Endothelial cell of umbilical vein (primary cell): ENCODE data around the gene L3MBTL4. TPM values are rescaled to one million over a fixed set of nuclear protein-coding genes. Genes with fewer than 3 reads are reported as not detected.

Experiments used
- BruUV-seq: library from RNA; stranded (reverse); fragments of 400-500 nt; replicated peaks from 2 replicates; lab custom pipeline; 2021; lab: Mats Ljungman, UMichigan
- CTCF ChIA-PET: fragments of 300-600, 350-600 bp; sonication (Branson Sonifier 250); formaldehyde crosslinking; loops from one replicate; lab custom pipeline; 2021; ENCODE audit warnings: antibody characterized with exemption, inconsistent platforms; lab: Charles Lee
- POLR2A ChIA-PET: fragments of 300-600, 350-600 bp; sonication (Branson Sonifier 250); formaldehyde crosslinking; loops from one replicate; lab custom pipeline; 2021; ENCODE audit warnings: antibody characterized with exemption, inconsistent platforms; lab: Charles Lee
- DNase-seq: peaks from one replicate; pipeline ENCODE4 v3.0.0-alpha.2; 2011; ENCODE audit warnings: low read depth, low spot score
- FAIRE-seq: peaks from 2 replicates; lab custom pipeline; 2011; peaks lifted over from hg19 to GRCh38; lab: Jason Lieb, UNC
- H2AFZ ChIP-seq: 2 replicates; pipeline ENCODE4 v1.6.0; 2012; ENCODE audit warnings: low read depth, low read length, control low read depth, inconsistent platforms
- H3K27ac ChIP-seq: 2 replicates; pipeline ENCODE4 v1.5.1; 2011; ENCODE audit warnings: low read depth, mild to moderate bottlenecking, control low read depth, low read length, moderate library complexity; ENCODE audit not compliant: insufficient read depth
- H3K27me3 ChIP-seq, 2 experiments: 2 replicates each; pipeline versions ENCODE4 v1.6.0 to v1.6.1; 2011; ENCODE audit warnings: low read length in 2 of 2, mixed read lengths in 1 of 2; ENCODE audit not compliant: control insufficient read depth in 2 of 2, insufficient read depth in 2 of 2
- H3K36me3 ChIP-seq, 2 experiments: 2 replicates in 1 of 2; 3 replicates in 1 of 2; pipeline ENCODE4 v1.5.1; 2011; ENCODE audit warnings: low read length in 2 of 2, mild to moderate bottlenecking in 1 of 2, moderate library complexity in 1 of 2; ENCODE audit not compliant: control insufficient read depth in 2 of 2, insufficient read depth in 2 of 2; ENCODE audit errors: extremely low read depth in 1 of 2
- H3K4me1 ChIP-seq: 3 replicates; pipeline ENCODE4 v1.5.1; 2011; ENCODE audit warnings: mild to moderate bottlenecking, low read length; ENCODE audit not compliant: control insufficient read depth, insufficient read depth; ENCODE audit errors: extremely low read depth
- H3K4me2 ChIP-seq: 2 replicates; pipeline ENCODE4 v1.6.1; 2011; ENCODE audit warnings: low read length, control low read depth, mixed read lengths; ENCODE audit not compliant: insufficient read depth
- H3K4me3 ChIP-seq, 3 experiments: fragments of 200-600 bp in 1 of 3; sonication (generic), shearing (Covaris generic) in 1 of 3; replicated peaks in 1 of 3; 2 replicates each; pipeline ENCODE4 v1.5.1; 2011 to 2016; ENCODE audit warnings: control low read depth in 3 of 3, low read length in 3 of 3, mild to moderate bottlenecking in 2 of 3, inconsistent platforms in 1 of 3, low read depth in 1 of 3, moderate library complexity in 1 of 3; ENCODE audit not compliant: insufficient read depth in 1 of 3
- H3K79me2 ChIP-seq: 2 replicates; pipeline ENCODE4 v1.6.0; 2012; ENCODE audit warnings: low read length, inconsistent platforms; ENCODE audit not compliant: control insufficient read depth, insufficient read depth
- H3K9ac ChIP-seq: replicated peaks from 2 replicates; pipeline ENCODE3; 2011; ENCODE audit warnings: low read length, control low read depth; ENCODE audit not compliant: insufficient read depth; ENCODE audit errors: extremely low read depth
- H3K9me1 ChIP-seq: replicated peaks from 3 replicates; pipeline ENCODE4 v1.6.0; 2011; ENCODE audit warnings: mild to moderate bottlenecking, low read length; ENCODE audit not compliant: control insufficient read depth, insufficient read depth; ENCODE audit errors: extremely low read depth
- H3K9me3 ChIP-seq: replicated peaks from 2 replicates; pipeline ENCODE4 v1.5.1; 2012; ENCODE audit warnings: low read length, inconsistent platforms; ENCODE audit not compliant: control insufficient read depth, insufficient read depth
- H4K20me1 ChIP-seq: replicated peaks from 2 replicates; pipeline ENCODE3; 2011; ENCODE audit warnings: mild to moderate bottlenecking, low read length; ENCODE audit not compliant: control insufficient read depth, insufficient read depth; ENCODE audit errors: extremely low read depth
- CTCF ChIP-seq, 2 donors: IDR thresholded peaks; 1 replicate in 1 of 2; 2 replicates in 1 of 2; pipeline ENCODE4 v1.5.1; 2011; ENCODE audit warnings: low read length in 2 of 2, mild to moderate bottlenecking in 2 of 2, moderate library complexity in 2 of 2, control low read depth in 1 of 2, inconsistent platforms in 1 of 2, low read depth in 1 of 2; ENCODE audit not compliant: insufficient read depth in 1 of 2; ENCODE audit errors: extremely low read depth in 1 of 2
- EZH2 ChIP-seq: IDR thresholded peaks from 2 replicates; pipeline ENCODE4 v1.6.1; 2012; ENCODE audit warnings: borderline replicate concordance, low read depth, mild to moderate bottlenecking, moderate library complexity, low read length, inconsistent platforms; ENCODE audit not compliant: severe bottlenecking
- FOS ChIP-seq: IDR thresholded peaks from 2 replicates; pipeline ENCODE4 v1.6.1; 2011; ENCODE audit warnings: mild to moderate bottlenecking, low read length, moderate library complexity, borderline replicate concordance; ENCODE audit not compliant: insufficient read depth
- GATA2 ChIP-seq: IDR thresholded peaks from 2 replicates; pipeline ENCODE4 v1.7.0; 2011; ENCODE audit warnings: low read depth, mild to moderate bottlenecking, moderate library complexity, mixed read lengths, low read length; ENCODE audit not compliant: insufficient read length, insufficient read depth
- JUN ChIP-seq: IDR thresholded peaks from 2 replicates; pipeline ENCODE4 v1.6.1; 2011; ENCODE audit warnings: borderline replicate concordance, low read depth; ENCODE audit not compliant: insufficient read length, insufficient read depth
- MAX ChIP-seq: IDR thresholded peaks from 2 replicates; pipeline ENCODE4 v1.6.1; 2011; ENCODE audit not compliant: insufficient read depth, insufficient read length
- MYC ChIP-seq: IDR thresholded peaks from one replicate; pipeline ENCODE4 v1.6.1; 2011; ENCODE audit warnings: mild to moderate bottlenecking, low read depth, low read length
- POLR2A ChIP-seq: IDR thresholded peaks from 2 replicates; pipeline ENCODE4 v1.6.1; 2012; ENCODE audit warnings: low read depth, mild to moderate bottlenecking, control low read depth, low read length
- POLR2AphosphoS5 ChIP-seq: IDR thresholded peaks from 2 replicates; pipeline ENCODE4 v1.6.1; 2012; ENCODE audit warnings: low read depth, mild to moderate bottlenecking, control low read depth, low read length, moderate library complexity; ENCODE audit not compliant: insufficient read depth
- dilution Hi-C: fragments of 300-500 bp; cut with MboI; formaldehyde crosslinking; loops from one replicate; pipeline ENCODE4 v1.15.0; 2019; ENCODE audit warnings: low sequenced_read_pairs; ENCODE audit not compliant: extremely low pct_ligation_motif_present
- intact Hi-C: fragments of 100-400 bp; cut with micrococcal nuclease; formaldehyde crosslinking; loops from one replicate; pipeline ENCODE4 v1.10.0; 2022
- polyA plus RNA-seq, 4 experiments: library from polyadenylated mRNA; depleted of rRNA in 3 of 4; stranded (reverse) in 3 of 4; unstranded in 1 of 4; fragments of >200 nt; gene quantifications; 2 replicates each; pipeline versions ENCODE4 v1.2.1 to v1.2.3, GENCODE V29; 2011 to 2012; ENCODE audit warnings: missing spikeins in 1 of 4
- total RNA-seq: library from RNA; stranded (reverse); gene quantifications from 2 replicates; pipeline ENCODE4 v1.2.3, GENCODE V29; 2021

L3MBTL4 gene
- total and polyA plus RNA-seq, 2 donors (not counting 3 experiments of a cell fraction or from before 2014, with no cell fraction given), result 0.80 TPM; not detected in 1

GRCh38 chr18:6434481-6434880, 19.8 kb upstream of the L3MBTL4 start:
- H2AFZ ChIP-seq, result no peak overlapping the region
- DNase-seq, result no peak
- no peak overlapping the region for H3K9ac ChIP-seq
- no peaks in the 10 kb centered on the region for H3K27me3 ChIP-seq
- H3K4me2 ChIP-seq, result no peak overlapping the region
- BruUV-seq, result no TSS peak
- H3K4me1 ChIP-seq, result no peaks in the 10 kb centered on the region
- H3K9me3 ChIP-seq, result no peaks in the 10 kb centered on the region
- H3K9me1 ChIP-seq, result no peaks in the 10 kb centered on the region
- CTCF ChIA-PET, result no interaction called here
- H4K20me1 ChIP-seq, result no peaks in the 10 kb centered on the region
- H3K4me3 ChIP-seq, result no peak overlapping the region
- dilution Hi-C loops (no loop called here), intact Hi-C loops (no loop called here)
- POLR2A ChIA-PET, result no interaction called here
- H3K36me3 ChIP-seq, result no peaks in the 10 kb centered on the region
- TF ChIP-seq MAX, result no peak
- no peak for TF ChIP-seq GATA2
- TF ChIP-seq MYC, result no peak
- TF ChIP-seq CTCF (IDR thresholded peaks at IDR 0.05; ENCODE audit: extremely low read depth in 1 of 2, insufficient read depth in 1 of 2, low read depth in 1 of 2, low read length in 2 of 2), result no peak
- no peak for TF ChIP-seq JUN
- TF ChIP-seq POLR2A, result no peak
- no peak for TF ChIP-seq FOS
- TF ChIP-seq POLR2AphosphoS5, result no peak
- TF ChIP-seq EZH2, result no peak
- no peaks in the 10 kb centered on the region for H3K79me2 ChIP-seq
- no peak for FAIRE-seq
- H3K27ac ChIP-seq, result no peak overlapping the region
